Measurements from ENCODE around the gene PRKAR1B. TPM values are rescaled to one million over a fixed set of nuclear protein-coding genes. Genes with fewer than 3 reads are reported as not detected.

PRKAR1B gene
- total RNA-seq, 1 donor from 2014 or later: 11.8 TPM

DNA sequence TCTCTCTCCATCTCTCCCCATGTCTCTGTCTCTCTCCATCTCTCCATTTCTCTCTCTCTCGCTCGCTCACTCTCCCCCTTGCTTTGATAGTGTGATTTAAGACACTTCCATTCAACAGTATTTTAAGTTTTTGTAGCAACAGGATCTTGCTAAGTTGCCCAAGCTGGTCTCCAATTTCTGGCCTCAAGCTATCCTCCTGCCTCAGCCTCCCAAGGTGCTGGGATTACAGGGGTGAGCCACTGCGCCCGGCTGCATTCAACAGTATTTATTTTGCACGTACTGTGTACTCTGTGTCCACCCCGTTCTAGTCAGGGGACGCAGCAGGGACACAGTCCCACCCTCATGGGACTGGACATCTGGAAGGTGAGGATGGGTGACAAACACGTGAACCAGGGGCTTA lies 193.0 kb downstream of the PRKAR1B start:
- Mint-ChIP-seq H3K27me3 (ENCODE audit: insufficient read depth, low read depth) (peaks cover 6% of the 10 kb centered on the region), H3K4me1 (no peaks in the 10 kb centered on the region)

DNA sequence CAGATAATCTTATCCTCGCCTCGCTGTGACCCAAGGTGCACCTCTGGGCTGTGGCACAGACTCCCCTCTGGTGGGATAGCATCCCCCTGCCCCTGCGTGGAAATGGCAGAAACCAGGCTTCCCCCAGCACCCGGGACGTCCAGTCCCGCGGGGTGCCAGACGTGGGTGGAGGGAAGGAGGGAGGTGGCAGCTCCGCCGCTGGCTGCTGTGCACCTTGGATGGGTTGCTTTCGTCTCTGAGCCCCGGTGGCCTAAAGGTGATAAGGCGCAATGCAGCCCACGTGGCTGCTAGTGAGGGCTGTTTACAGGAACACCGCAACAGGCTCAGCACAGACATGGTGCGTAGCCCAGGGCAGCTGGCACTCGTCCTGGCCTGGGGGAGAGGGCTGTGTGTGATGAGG lies 193.8 kb downstream of the PRKAR1B start:
- Histone ChIP-seq H3K4me2 (no peak overlapping the region), H3F3A (ENCODE audit: low read depth) (no peaks in the 10 kb centered on the region), H3K9me3 (ENCODE audit: low read depth) (no peaks in the 10 kb centered on the region), H3K36me3 (no peaks in the 10 kb centered on the region), H3K27me3 (no peaks in the 10 kb centered on the region), H4K20me1 (ENCODE audit: low read depth) (no peaks in the 10 kb centered on the region), H3K4me1 (no peaks in the 10 kb centered on the region), H3K27ac (no peak overlapping the region), H3K79me2 (ENCODE audit: low read depth) (no peaks in the 10 kb centered on the region), H3K9ac (no peak overlapping the region), H2AFZ (replicated peaks) (no peak overlapping the region), H3K4me3 (no peak overlapping the region)
- Mint-ChIP-seq H3K27ac (no peak overlapping the region), H3K27me3 (ENCODE audit: insufficient read depth, low read depth) (peaks cover 6% of the 10 kb centered on the region), H3K9me3 (no peaks in the 10 kb centered on the region), H3K4me1 (no peaks in the 10 kb centered on the region), H3K36me3 (no peaks in the 10 kb centered on the region), H3K4me3 (no peak overlapping the region)
- no peak for DNase-seq (ENCODE audit: low spot score)
- TF ChIP-seq, protein P1, sequence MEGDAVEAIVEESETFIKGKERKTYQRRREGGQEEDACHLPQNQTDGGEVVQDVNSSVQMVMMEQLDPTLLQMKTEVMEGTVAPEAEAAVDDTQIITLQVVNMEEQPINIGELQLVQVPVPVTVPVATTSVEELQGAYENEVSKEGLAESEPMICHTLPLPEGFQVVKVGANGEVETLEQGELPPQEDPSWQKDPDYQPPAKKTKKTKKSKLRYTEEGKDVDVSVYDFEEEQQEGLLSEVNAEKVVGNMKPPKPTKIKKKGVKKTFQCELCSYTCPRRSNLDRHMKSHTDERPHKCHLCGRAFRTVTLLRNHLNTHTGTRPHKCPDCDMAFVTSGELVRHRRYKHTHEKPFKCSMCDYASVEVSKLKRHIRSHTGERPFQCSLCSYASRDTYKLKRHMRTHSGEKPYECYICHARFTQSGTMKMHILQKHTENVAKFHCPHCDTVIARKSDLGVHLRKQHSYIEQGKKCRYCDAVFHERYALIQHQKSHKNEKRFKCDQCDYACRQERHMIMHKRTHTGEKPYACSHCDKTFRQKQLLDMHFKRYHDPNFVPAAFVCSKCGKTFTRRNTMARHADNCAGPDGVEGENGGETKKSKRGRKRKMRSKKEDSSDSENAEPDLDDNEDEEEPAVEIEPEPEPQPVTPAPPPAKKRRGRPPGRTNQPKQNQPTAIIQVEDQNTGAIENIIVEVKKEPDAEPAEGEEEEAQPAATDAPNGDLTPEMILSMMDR (IDR thresholded peaks at IDR 0.05): no peak
- TF ChIP-seq EZH2phosphoT487 (IDR thresholded peaks at IDR 0.05) (no peak), EZH2 (IDR thresholded peaks at IDR 0.05) (no peak)

More for the DNA sequence above, 193.0 kb downstream of the PRKAR1B start:
- H3K27me3 ChIP-seq: no peaks in the 10 kb centered on the region
- no peaks in the 10 kb centered on the region for H3K36me3 Mint-ChIP-seq
- no peak overlapping the region for H3K4me3 Mint-ChIP-seq
- no peaks in the 10 kb centered on the region for H3K36me3 ChIP-seq
- no peak for DNase-seq (ENCODE audit: low spot score)
- H3K79me2 ChIP-seq (ENCODE audit: low read depth): no peaks in the 10 kb centered on the region
- H3K9me3 Mint-ChIP-seq: no peaks in the 10 kb centered on the region
- H3K4me2 ChIP-seq: no peak overlapping the region
- H3F3A ChIP-seq (ENCODE audit: low read depth): no peaks in the 10 kb centered on the region
- no peak overlapping the region for H3K4me3 ChIP-seq
- H3K9me3 ChIP-seq (ENCODE audit: low read depth): no peaks in the 10 kb centered on the region
- H3K27ac Mint-ChIP-seq: peak overlapping the region; percentile 1
- no peaks in the 10 kb centered on the region for H4K20me1 ChIP-seq (ENCODE audit: low read depth)
- no peaks in the 10 kb centered on the region for H3K4me1 ChIP-seq
- H3K27ac ChIP-seq: no peak overlapping the region
- H3K9ac ChIP-seq: no peak overlapping the region
- no peak for TF ChIP-seq EZH2 (IDR thresholded peaks at IDR 0.05)
- TF ChIP-seq, protein P1 (IDR thresholded peaks at IDR 0.05): no peak
- no peak for TF ChIP-seq EZH2phosphoT487 (IDR thresholded peaks at IDR 0.05)
- H2AFZ ChIP-seq (replicated peaks): no peak overlapping the region

DNA sequence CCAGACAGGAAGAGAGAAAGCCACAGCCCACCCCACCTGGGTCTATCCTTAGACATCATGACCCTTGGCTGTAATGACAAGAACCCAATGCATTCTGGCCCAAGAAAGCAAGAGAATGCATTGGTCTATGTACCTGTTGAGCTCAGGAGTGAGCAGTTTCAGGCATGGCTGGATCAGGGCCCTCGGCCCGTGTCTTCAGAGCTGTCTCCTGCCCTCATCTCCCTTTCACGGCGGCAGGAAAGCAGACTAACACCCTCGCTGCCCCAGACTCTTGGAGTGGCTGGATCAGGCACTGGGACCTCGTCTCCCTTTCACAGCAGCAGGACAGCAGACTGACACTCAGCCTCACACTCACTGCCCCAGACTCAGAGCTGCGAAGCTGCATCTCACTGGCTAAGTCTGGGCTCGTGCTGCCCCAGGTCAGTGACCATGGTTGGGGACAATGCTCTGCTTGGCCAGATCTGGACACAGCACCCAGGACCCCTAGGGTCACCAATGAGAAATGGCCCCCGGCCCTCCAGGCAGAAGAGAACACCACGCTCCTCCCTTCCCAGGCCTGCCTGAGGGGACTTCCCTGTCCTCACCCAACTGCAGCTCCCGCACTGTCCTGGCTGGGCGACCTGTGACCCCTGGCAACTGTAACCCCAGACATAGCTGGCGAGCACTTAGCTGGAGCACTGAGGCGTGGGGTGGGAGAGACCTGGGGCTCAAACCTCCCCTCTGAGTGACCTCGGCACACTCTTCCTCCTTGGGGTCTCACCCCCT lies 194.5 kb downstream of the PRKAR1B start:
- Histone ChIP-seq H3K4me3 (no peak overlapping the region), H3K9ac (no peak overlapping the region), H3K4me2 (no peak overlapping the region), H3K36me3 (no peaks in the 10 kb centered on the region), H3F3A (ENCODE audit: low read depth) (no peaks in the 10 kb centered on the region), H3K4me1 (no peaks in the 10 kb centered on the region), H2AFZ (replicated peaks) (no peak overlapping the region), H3K27me3 (no peaks in the 10 kb centered on the region), H3K27ac (no peak overlapping the region), H3K9me3 (ENCODE audit: low read depth) (no peaks in the 10 kb centered on the region), H4K20me1 (ENCODE audit: low read depth) (no peaks in the 10 kb centered on the region), H3K79me2 (ENCODE audit: low read depth) (no peaks in the 10 kb centered on the region)
- TF ChIP-seq, protein P1 (IDR thresholded peaks at IDR 0.05): no peak
- TF ChIP-seq EZH2phosphoT487 (IDR thresholded peaks at IDR 0.05) (no peak), EZH2 (IDR thresholded peaks at IDR 0.05) (no peak)
- H3K27me3 Mint-ChIP-seq (ENCODE audit: insufficient read depth, low read depth): peaks cover 6% of the 10 kb centered on the region
- H3K4me3 Mint-ChIP-seq: no peak overlapping the region
- DNase-seq (ENCODE audit: low spot score): no peak
- no peaks in the 10 kb centered on the region for H3K4me1 Mint-ChIP-seq
- H3K36me3 Mint-ChIP-seq: no peaks in the 10 kb centered on the region
- H3K27ac Mint-ChIP-seq: no peak overlapping the region
- no peaks in the 10 kb centered on the region for H3K9me3 Mint-ChIP-seq
